IMR-90 (cell line): ENCODE measurements around the gene MGAT4A. TPM values are rescaled to one million over a fixed set of nuclear protein-coding genes. Genes with fewer than 3 reads are reported as not detected.

Source experiments
- ATAC-seq: fragments of 200-7000 bp; cut with Tn5 transposase; 2 replicates; pipeline ENCODE4 v1.9.1; 2020; ENCODE audit warnings: low read depth, mild to moderate bottlenecking, moderate library complexity
- BruUV-seq: library from RNA; stranded (reverse); fragments of 400-500 nt; replicated peaks from 2 replicates; lab custom pipeline; 2021; lab: Mats Ljungman, UMichigan
- CTCF ChIA-PET: fragments of 300-600 bp; formaldehyde crosslinking; extraction: SDS; loops from one replicate; lab custom pipeline; 2021; ENCODE audit warnings: antibody characterized with exemption; lab: Yijun Ruan, JAX
- POLR2A ChIA-PET: fragments of 300-600 bp; sonication (Branson Sonifier 250); formaldehyde crosslinking; loops from one replicate; lab custom pipeline; 2022; ENCODE audit warnings: antibody characterized with exemption; ENCODE audit not compliant: unreplicated experiment; lab: Charles Lee
- DNase-seq: peaks from one replicate; pipeline ENCODE4 v3.0.0; 2013
- H2AFZ ChIP-seq: replicated peaks from 2 replicates; pipeline ENCODE3; 2013; ENCODE audit warnings: low read length, mild to moderate bottlenecking; ENCODE audit not compliant: poor library complexity
- H2AK5ac ChIP-seq: 2 replicates; pipeline ENCODE4 v1.6.1; 2013; ENCODE audit warnings: low read depth, low read length, inconsistent platforms
- H2AK9ac ChIP-seq: replicated peaks from 2 replicates; pipeline ENCODE3; 2013; ENCODE audit warnings: mild to moderate bottlenecking, low read depth, low read length, moderate library complexity; ENCODE audit not compliant: poor library complexity
- H2BK120ac ChIP-seq: 2 replicates; pipeline ENCODE4 v1.6.1; 2013; ENCODE audit warnings: low read depth, low read length, inconsistent platforms
- H2BK15ac ChIP-seq: 3 replicates; pipeline ENCODE4 v1.6.1; 2013; ENCODE audit warnings: low read depth, low read length, inconsistent platforms
- H2BK20ac ChIP-seq: 2 replicates; pipeline ENCODE4 v1.6.1; 2013; ENCODE audit warnings: low read depth, mild to moderate bottlenecking, inconsistent platforms, low read length, moderate library complexity
- H2BK5ac ChIP-seq: 2 replicates; pipeline ENCODE4 v1.6.1; 2013; ENCODE audit warnings: mild to moderate bottlenecking, low read depth, low read length, inconsistent platforms; ENCODE audit not compliant: poor library complexity, severe bottlenecking
- H3K14ac ChIP-seq: replicated peaks from 2 replicates; pipeline ENCODE4 v1.6.1; 2013; ENCODE audit warnings: low read depth, low read length, inconsistent platforms
- H3K18ac ChIP-seq: 2 replicates; pipeline ENCODE4 v1.6.1; 2013; ENCODE audit warnings: low read depth, low read length, control low read depth
- H3K23ac ChIP-seq: 2 replicates; pipeline ENCODE4 v1.6.1; 2013; ENCODE audit warnings: low read depth, low read length, inconsistent platforms
- H3K27ac ChIP-seq: 2 replicates; pipeline ENCODE4 v1.5.1; 2013; ENCODE audit warnings: mild to moderate bottlenecking, control low read depth, low read length; ENCODE audit not compliant: insufficient read depth
- H3K27me3 ChIP-seq: 2 replicates; pipeline ENCODE4 v1.6.1; 2013; ENCODE audit warnings: low read length; ENCODE audit not compliant: control insufficient read depth, insufficient read depth
- H3K36me3 ChIP-seq: 2 replicates; pipeline ENCODE4 v1.6.1; 2013; ENCODE audit warnings: low read length, mixed read lengths; ENCODE audit not compliant: control insufficient read depth, insufficient read depth
- H3K4ac ChIP-seq: 2 replicates; pipeline ENCODE4 v1.6.1; 2013; ENCODE audit warnings: low read depth, low read length, inconsistent platforms
- H3K4me1 ChIP-seq: 2 replicates; pipeline ENCODE4 v1.6.1; 2013; ENCODE audit warnings: low read length, mixed read lengths; ENCODE audit not compliant: control insufficient read depth, insufficient read depth
- H3K4me2 ChIP-seq: 2 replicates; pipeline ENCODE4 v1.6.1; 2013; ENCODE audit warnings: low read depth, mild to moderate bottlenecking, control low read depth, low read length, moderate library complexity
- H3K4me3 ChIP-seq: 2 replicates; pipeline ENCODE4 v1.5.1; 2013; ENCODE audit warnings: low read depth, mild to moderate bottlenecking, control low read depth, low read length, moderate library complexity; ENCODE audit not compliant: insufficient read depth
- H3K56ac ChIP-seq: 2 replicates; pipeline ENCODE4 v1.6.1; 2013; ENCODE audit warnings: low read length, inconsistent platforms; ENCODE audit not compliant: insufficient read depth; ENCODE audit errors: extremely low read depth
- H3K79me1 ChIP-seq, 2 experiments: 2 replicates each; pipeline ENCODE4 v1.6.1; 2013; ENCODE audit warnings: low read length in 2 of 2, inconsistent platforms in 1 of 2, low read depth in 1 of 2
- H3K9ac ChIP-seq: 2 replicates; pipeline ENCODE4 v1.6.1; 2013; ENCODE audit warnings: low read depth, low read length, control low read depth
- H3K9me1 ChIP-seq: 2 replicates; pipeline ENCODE4 v1.6.1; 2013; ENCODE audit warnings: low read length, inconsistent platforms; ENCODE audit not compliant: insufficient read depth
- H3K9me3 ChIP-seq: 2 replicates; pipeline ENCODE4 v1.6.1; 2013; ENCODE audit warnings: low read length; ENCODE audit not compliant: control insufficient read depth, insufficient read depth
- H4K20me1 ChIP-seq: 2 replicates; pipeline ENCODE4 v1.6.1; 2013; ENCODE audit warnings: low read length, inconsistent platforms; ENCODE audit not compliant: insufficient read depth
- H4K5ac ChIP-seq: 2 replicates; pipeline ENCODE4 v1.6.1; 2013; ENCODE audit warnings: mild to moderate bottlenecking, low read depth, low read length, control low read depth
- H4K8ac ChIP-seq, 2 experiments: 2 replicates each; pipeline ENCODE4 v1.6.1; 2013; ENCODE audit warnings: low read depth in 2 of 2, low read length in 2 of 2, control low read depth in 1 of 2, inconsistent platforms in 1 of 2
- H4K91ac ChIP-seq: 2 replicates; pipeline ENCODE4 v1.6.1; 2013; ENCODE audit warnings: low read depth, low read length, inconsistent platforms; ENCODE audit not compliant: insufficient read depth
- CEBPB ChIP-seq: IDR thresholded peaks from 2 replicates; pipeline ENCODE4 v1.6.1; 2012; ENCODE audit warnings: low read depth, low read length, improper control_type of control experiment
- MAZ ChIP-seq: IDR thresholded peaks from 2 replicates; pipeline ENCODE4 v1.6.1; 2012; ENCODE audit warnings: low read depth, mild to moderate bottlenecking, low read length, improper control_type of control experiment, moderate library complexity, borderline replicate concordance
- MXI1 ChIP-seq: IDR thresholded peaks from 2 replicates; pipeline ENCODE4 v1.6.1; 2012; ENCODE audit warnings: low read depth, mild to moderate bottlenecking, low read length, moderate library complexity, borderline replicate concordance
- RAD21 ChIP-seq: IDR thresholded peaks from 2 replicates; pipeline ENCODE4 v1.6.1; 2012; ENCODE audit warnings: low read length, improper control_type of control experiment
- RCOR1 ChIP-seq: IDR thresholded peaks from 2 replicates; pipeline ENCODE4 v1.6.1; 2012; ENCODE audit warnings: mild to moderate bottlenecking, low read length, improper control_type of control experiment; ENCODE audit not compliant: insufficient replicate concordance
- RFX5 ChIP-seq: IDR thresholded peaks from 2 replicates; pipeline ENCODE4 v1.8.0; 2012; ENCODE audit warnings: low read depth, mild to moderate bottlenecking, low read length, moderate library complexity
- SMC3 ChIP-seq: fragments of 150-350 bp; IDR thresholded peaks from 2 replicates; pipeline ENCODE4 v1.6.1; 2016; ENCODE audit warnings: low read depth, mild to moderate bottlenecking, antibody characterized with exemption, low read length, moderate library complexity
- WGBS, 2 experiments: methylation state at CpG; one replicate each; pipeline versions ENCODE4 v1.1.5 to v1.1.7; 2013; ENCODE audit warnings: missing lambda C conversion rate in 2 of 2; ENCODE audit not compliant: insufficient read length in 1 of 2; ENCODE audit errors: extremely low coverage in 2 of 2; 5-methylcytosine and 5-hydroxymethylcytosine counted together
- dilution Hi-C: fragments of 300-500 bp; cut with HindIII; formaldehyde crosslinking; loops from one replicate; pipeline ENCODE4 v1.14.3; 2018; ENCODE audit warnings: low sequenced_read_pairs; ENCODE audit not compliant: unreplicated experiment
- in situ Hi-C: fragments of 300-500 bp; cut with MboI; formaldehyde crosslinking; loops from 3 replicates; pipeline ENCODE4 v1.14.3; 2019; ENCODE audit warnings: low sequenced_read_pairs, inconsistent platforms, mixed read lengths
- intact Hi-C: fragments of 100-400 bp; cut with micrococcal nuclease; formaldehyde crosslinking; loops from 2 replicates; pipeline ENCODE4 v1.10.0; 2022
- polyA plus RNA-seq, 3 experiments: library from polyadenylated mRNA; depleted of rRNA; stranded (reverse); fragments of >200 nt; gene quantifications; 2 replicates each; pipeline ENCODE4 v1.2.3, GENCODE V29; 2012; ENCODE audit warnings: low replicate concordance in 1 of 3
- total RNA-seq: library from RNA; depleted of rRNA; stranded (reverse); fragments of >200 nt; gene quantifications from 2 replicates; pipeline ENCODE4 v1.2.3, GENCODE V29; 2012
- TF ChIP-seq, protein P1 (sequence below): fragments of 150-350 bp; IDR thresholded peaks from 2 replicates; pipeline ENCODE4 v1.6.1; 2017; ENCODE audit warnings: mild to moderate bottlenecking, antibody characterized with exemption, low read length, low read depth
- TF ChIP-seq, protein P2 (sequence below): fragments of 150-350 bp; IDR thresholded peaks from 2 replicates; pipeline ENCODE4 v1.6.1; 2016; ENCODE audit warnings: low read depth, mild to moderate bottlenecking, low read length, moderate library complexity, borderline replicate concordance

MGAT4A gene
- total and polyA plus RNA-seq, 2 of the 4 experiments (the other 2 are of a cell fraction) = under 0.01 TPM; not detected in 1

- BruUV-seq = no TSS peak
- Histone ChIP-seq H3K14ac (no peak overlapping the region), H2BK20ac (no peak overlapping the region), H3K36me3 (no peaks in the 10 kb centered on the region), H2BK15ac (no peak overlapping the region), H2AK5ac (no peak overlapping the region), H3K23ac (no peak overlapping the region), H3K18ac (no peak overlapping the region), H4K91ac (no peak overlapping the region), H2BK5ac (no peak overlapping the region), H3K9ac (no peak overlapping the region), H2AFZ (no peak overlapping the region), H3K27me3 (peaks cover 7% of the 10 kb centered on the region), H4K20me1 (no peaks in the 10 kb centered on the region), H3K79me1 (no peaks in the 10 kb centered on the region), H3K27ac (no peak overlapping the region), H4K8ac (no peak overlapping the region), H3K4me1 (no peaks in the 10 kb centered on the region), H2AK9ac (no peak overlapping the region), H2BK120ac (no peak overlapping the region), H3K9me1 (no peaks in the 10 kb centered on the region), H3K4ac (no peak overlapping the region), H3K9me3 (no peaks in the 10 kb centered on the region), H4K5ac (no peak overlapping the region), H3K4me2 (no peak overlapping the region), H3K4me3 (no peak overlapping the region), H3K56ac (no peak overlapping the region)
- in situ Hi-C loops = no loop called here
- ATAC-seq (no peak), DNase-seq (no peak)
- ChIA-PET POLR2A (no interaction called here), CTCF (no interaction called here)
- no CpG with 5 or more reads among the region's 4 CpGs for WGBS, 2 experiments
- dilution Hi-C loops = no loop called here
- no peak for TF ChIP-seq MXI1
- no peak for TF ChIP-seq RAD21
- no peak for TF ChIP-seq CEBPB
- TF ChIP-seq, protein P1, sequence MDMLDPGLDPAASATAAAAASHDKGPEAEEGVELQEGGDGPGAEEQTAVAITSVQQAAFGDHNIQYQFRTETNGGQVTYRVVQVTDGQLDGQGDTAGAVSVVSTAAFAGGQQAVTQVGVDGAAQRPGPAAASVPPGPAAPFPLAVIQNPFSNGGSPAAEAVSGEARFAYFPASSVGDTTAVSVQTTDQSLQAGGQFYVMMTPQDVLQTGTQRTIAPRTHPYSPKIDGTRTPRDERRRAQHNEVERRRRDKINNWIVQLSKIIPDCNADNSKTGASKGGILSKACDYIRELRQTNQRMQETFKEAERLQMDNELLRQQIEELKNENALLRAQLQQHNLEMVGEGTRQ = no peak
- TF ChIP-seq, protein P2, sequence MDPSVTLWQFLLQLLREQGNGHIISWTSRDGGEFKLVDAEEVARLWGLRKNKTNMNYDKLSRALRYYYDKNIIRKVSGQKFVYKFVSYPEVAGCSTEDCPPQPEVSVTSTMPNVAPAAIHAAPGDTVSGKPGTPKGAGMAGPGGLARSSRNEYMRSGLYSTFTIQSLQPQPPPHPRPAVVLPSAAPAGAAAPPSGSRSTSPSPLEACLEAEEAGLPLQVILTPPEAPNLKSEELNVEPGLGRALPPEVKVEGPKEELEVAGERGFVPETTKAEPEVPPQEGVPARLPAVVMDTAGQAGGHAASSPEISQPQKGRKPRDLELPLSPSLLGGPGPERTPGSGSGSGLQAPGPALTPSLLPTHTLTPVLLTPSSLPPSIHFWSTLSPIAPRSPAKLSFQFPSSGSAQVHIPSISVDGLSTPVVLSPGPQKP = no peak
- no peak for TF ChIP-seq SMC3
- no peak for TF ChIP-seq RFX5
- TF ChIP-seq MAZ = no peak
- TF ChIP-seq RCOR1 = no peak
- intact Hi-C loops = loop anchor here (10.0 kb wide), 1 partner anchor 1606 kb away; no protein-coding TSS in a partner anchor
Observed at GRCh38 chr2:98658816-98659490, 72.0 kb downstream of the MGAT4A start.
